ENCODE measurements around the gene CCHCR1.
A peak's percentile ranks its signal among the peaks of the same experiment; 100 is the strongest.
"Not testable (repeated sequence)": the region's sequence is repeated elsewhere in the genome, so short reads cannot be mapped to it uniquely, and the experiment has no call there.

CCHCR1 gene, protein sequence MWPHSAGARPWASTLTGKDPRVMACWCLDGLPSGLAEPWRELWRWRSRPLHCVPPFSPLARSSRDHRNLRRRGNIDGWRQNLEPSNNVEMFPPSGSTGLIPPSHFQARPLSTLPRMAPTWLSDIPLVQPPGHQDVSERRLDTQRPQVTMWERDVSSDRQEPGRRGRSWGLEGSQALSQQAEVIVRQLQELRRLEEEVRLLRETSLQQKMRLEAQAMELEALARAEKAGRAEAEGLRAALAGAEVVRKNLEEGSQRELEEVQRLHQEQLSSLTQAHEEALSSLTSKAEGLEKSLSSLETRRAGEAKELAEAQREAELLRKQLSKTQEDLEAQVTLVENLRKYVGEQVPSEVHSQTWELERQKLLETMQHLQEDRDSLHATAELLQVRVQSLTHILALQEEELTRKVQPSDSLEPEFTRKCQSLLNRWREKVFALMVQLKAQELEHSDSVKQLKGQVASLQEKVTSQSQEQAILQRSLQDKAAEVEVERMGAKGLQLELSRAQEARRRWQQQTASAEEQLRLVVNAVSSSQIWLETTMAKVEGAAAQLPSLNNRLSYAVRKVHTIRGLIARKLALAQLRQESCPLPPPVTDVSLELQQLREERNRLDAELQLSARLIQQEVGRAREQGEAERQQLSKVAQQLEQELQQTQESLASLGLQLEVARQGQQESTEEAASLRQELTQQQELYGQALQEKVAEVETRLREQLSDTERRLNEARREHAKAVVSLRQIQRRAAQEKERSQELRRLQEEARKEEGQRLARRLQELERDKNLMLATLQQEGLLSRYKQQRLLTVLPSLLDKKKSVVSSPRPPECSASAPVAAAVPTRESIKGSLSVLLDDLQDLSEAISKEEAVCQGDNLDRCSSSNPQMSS

DNA sequence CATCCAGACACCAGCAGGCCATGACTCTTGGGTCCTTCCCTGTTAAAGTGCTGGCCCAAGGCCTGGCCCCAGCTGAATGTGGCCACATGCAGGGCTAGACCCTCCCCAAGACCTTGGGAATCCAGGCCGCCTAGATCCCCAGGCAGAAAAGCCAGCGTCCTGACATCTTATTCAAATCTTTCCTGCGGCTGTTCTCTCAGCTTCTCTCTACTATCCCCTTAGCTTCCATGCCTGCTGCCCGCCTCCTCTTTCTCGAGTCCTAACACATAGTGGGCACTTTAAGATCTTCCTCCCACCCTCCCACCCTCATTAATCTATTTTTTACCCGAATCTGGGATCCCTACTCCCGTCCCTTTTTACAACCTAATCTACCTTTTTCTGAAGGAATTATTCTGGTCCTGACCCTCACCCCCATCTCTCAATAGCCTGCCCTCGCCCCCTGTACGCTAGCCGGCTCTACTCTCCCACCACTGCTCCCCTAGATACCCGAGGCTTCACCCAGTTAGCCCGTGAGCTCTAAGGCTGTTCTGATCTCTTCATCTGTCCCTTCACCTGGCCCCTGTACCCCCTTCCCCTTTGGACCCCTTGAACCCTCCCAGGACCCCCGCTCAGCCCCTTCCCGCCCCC, at the start of gene CCHCR1:
Gene CCHCR1, minus strand, starts transcription at position 290 of the 627 bp plus-strand sequence. Its CDS starts 202 bp downstream, at position 88.
- peak in 2 of 3 experiments; percentile 31 to 52 for DNase-seq

DNA sequence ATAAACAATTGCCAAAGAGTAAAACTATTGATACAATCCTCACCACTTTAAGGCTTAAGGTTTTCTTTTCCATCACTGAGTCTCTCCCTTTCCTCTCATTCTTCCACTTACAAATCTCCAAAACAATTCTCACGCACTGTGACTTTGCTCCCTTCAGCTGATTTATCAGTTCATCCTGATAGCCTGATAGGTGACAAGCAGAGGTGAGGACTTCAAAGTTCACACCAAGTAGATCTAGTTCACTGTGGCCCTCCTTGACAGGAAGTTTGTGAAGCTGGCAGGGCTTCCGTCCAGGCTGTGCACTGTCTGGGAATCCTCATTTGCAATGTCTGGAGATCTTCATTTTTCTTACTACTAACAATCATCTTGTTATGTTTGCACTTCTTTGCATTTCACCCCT, 48.0 kb upstream of the CCHCR1 start:
- no peak for DNase-seq

DNA sequence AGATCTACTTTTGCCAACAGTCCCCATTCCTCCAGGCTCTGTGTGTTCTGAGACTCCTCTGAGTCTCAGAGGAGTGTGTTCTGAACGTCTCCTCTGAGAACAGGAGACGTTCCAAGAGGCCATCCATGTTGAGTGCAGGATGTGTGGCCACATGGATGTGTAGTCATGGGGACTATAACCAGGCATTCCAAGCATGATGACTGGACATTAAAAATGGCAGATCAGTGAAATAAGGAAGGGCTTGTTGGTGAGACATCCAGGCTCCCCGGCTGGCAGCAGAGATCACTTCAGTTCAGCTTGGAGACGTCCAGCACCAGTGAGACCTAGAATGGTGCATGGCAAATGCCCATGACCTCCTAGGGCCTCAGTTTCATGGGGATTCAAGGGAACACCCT, 47.1 kb upstream of the CCHCR1 start:
- no peak for DNase-seq

DNA sequence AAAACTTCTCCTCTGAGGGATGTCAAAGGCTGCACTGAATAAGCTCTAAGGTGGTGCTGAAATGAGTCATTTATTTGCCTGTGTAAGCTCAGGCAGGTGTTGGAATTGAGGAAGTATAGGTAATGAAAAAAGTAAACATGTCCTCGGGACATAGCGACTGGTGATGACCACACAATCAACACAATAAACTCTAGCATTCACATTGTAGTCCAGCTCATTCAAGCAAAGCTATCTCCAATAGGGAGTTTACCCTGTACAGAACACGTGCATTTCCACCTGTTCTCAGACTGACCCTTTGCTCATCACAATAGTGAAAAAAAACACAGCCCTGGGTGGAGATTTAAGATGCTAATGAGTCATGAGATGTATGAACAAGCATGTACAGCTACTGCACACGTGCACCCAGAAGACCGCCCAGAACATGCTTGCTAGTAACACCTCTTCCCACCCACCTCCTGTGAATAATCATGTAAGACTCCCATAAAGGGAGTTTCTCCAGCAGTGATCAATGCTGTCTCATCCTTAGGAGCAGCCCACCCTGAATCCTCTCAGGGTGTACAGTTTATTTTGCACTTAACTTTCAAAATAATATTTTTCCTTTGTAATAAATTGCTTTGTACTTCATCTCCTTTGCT, 45.9 kb upstream of the CCHCR1 start:
- DNase-seq = peak; percentile 44 to 92 (median 70)

DNA sequence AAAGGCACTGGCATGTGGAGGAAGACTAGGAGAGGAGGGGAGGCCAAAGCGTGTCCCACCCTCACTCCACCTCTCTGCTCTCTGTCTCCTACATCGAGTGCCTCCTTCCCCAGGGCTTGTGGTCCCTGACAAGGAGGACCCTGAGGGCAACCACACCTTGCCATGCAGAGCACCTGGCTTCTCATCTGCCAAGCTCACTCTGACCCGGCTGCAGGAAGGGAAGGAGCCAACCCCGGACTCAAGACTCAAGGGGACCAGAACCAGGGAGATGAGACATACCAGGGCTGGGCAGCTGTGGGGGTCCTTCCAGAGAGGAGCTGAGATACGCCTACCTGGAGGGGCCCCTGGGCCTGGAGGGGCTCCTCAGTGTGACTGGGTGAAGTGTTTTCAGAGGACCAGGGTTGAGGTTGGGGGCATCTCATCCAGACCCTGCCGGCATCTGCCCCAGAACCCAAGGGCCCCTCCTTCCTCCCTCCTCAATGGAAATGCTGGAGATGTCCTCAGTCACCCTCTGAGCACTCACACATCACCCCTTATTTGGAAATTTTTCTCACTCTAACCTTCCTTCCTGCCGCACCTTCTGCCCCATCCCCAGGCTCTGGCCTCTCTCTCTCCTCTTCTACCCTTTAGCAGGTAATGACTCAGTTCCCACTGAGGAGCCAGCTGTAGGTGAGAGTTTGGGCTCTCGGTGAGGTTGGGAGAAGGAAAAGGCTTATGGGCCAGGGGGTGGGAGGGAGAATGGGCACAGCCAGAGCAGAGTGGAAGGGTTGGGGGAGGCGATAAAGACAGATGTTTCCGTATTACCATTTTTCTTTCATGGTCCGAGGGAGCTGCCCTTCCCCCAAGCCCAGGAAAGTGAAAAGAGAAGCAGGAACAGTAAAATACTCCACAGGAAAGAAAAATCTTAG, 44.9 kb upstream of the CCHCR1 start:
- DNase-seq = peak in 2 of 3 experiments; percentile 41 to 74

DNA sequence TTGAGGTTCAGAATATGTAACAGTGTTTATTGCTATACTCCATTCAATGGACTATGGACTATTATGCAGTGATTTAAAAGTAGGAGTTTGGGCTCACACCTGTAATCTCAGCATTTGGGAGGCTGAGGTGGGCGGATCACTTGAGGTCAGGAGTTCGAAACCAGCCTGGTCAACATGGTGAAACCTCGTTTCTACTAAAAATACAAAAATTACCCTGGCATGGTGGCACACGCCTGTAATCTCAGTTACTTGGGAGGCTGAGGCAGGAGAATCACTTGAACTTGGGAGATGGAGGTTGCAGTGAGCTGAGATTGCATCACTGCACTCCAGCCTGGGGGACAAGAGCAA, 41.5 kb upstream of the CCHCR1 start:
- not testable (repeated sequence) for DNase-seq

DNA sequence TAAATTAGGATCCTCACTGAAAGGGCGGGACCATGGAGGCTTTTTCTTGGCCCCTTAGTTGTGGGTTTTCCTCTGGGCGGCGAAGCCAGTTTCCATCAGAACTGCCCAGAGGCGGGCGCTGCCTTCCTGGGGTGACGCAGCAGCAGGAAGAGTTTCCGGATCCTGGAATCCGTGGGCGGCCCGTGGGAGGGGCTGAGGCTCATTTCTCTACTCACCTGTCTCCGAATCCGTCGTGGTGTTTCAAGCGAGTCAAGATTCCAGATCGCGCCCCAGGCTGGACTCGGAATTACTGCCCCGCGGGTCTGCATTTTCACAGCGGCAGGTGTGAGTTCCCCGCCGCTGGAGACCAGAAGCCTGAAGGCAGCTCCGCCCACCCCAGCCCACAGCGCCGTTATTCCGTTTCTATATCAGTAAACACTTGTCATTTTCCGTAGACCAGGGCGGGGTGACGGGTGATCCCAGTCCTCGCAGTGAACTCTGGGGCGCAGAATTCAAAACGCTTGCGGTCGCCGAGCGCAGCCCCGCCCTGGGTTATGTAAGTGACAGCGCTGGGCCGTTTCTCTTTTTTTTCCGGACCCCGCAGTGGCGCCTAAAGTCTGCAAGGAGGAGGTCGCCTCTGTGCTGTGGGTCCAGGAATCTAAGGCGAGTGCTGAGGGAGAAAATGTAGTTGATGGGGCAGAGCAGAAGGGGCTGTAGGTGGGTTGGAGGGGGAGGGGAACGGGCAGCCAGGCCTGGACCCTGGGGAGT, 40.1 kb upstream of the CCHCR1 start:
- DNase-seq = peak; percentile 86 to 92 (median 90)

DNA sequence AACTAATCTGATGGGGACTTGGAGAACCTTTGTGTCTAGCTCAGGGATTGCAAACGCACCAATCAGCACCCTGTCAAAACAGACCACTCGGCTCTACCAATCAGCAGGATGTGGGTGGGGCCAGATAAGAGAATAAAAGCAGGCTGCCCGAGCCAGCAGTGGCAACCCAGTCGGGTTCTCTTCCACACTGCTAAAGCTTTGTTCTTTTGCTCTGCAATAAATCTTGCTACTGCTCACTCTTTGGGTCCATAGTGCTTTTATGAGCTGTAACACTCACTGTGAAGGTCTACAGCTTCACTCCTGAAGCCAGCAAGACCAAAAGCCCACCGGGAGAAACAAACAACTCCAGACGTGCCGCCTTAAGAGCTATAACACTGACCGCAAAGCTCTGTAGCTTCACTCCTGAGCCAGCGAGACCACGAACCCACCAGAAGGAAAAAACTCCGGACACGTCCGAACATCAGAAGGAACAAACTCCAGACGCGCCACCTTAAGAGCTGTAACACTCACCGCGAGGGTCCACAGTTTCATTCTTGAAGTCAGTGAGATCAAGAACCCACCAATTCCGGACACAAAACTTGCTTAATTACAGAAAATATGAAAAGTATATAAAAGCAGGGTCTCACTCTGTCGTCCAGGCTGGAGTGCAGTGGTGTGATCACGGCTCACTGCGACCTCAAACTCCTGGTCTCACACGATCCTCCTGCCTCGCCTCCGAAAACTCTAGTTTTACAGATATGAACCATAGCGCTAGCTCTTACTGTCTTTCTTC, 38.8 kb upstream of the CCHCR1 start:
- not testable (repeated sequence) for DNase-seq

DNA sequence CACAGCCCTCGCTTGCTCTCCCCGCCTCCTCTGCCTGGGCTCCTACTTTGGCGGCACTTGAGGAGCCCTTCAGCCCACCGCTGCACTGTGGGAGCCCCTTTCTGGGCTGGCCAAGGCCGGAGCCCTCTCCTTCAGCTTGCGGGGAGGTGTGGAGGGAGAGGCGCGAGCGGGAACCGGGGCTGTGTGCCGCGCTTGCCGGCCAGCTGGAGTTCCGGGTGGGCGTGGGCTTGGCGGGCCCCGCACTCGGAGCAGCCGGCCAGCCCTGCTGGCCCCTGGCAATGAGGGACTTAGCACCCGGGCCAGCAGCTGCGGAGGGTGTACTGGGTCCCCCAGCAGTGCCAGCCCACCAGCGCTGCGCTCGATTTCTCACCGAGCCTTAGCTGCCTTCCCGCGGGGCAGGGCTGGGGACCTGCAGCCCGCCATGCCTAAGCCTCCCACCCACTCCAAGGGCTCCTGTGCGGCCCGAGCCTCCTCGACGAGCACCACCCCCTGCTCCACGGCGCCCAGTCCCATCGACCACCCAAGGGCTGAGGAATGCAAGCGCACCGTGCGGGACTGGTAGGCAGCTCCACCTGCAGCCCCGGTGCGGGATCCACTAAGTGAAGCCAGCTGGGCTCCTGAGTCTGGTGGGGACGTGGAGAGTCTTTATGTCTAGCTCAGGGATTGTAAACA, 37.8 kb upstream of the CCHCR1 start:
- DNase-seq = not testable (repeated sequence)

DNA sequence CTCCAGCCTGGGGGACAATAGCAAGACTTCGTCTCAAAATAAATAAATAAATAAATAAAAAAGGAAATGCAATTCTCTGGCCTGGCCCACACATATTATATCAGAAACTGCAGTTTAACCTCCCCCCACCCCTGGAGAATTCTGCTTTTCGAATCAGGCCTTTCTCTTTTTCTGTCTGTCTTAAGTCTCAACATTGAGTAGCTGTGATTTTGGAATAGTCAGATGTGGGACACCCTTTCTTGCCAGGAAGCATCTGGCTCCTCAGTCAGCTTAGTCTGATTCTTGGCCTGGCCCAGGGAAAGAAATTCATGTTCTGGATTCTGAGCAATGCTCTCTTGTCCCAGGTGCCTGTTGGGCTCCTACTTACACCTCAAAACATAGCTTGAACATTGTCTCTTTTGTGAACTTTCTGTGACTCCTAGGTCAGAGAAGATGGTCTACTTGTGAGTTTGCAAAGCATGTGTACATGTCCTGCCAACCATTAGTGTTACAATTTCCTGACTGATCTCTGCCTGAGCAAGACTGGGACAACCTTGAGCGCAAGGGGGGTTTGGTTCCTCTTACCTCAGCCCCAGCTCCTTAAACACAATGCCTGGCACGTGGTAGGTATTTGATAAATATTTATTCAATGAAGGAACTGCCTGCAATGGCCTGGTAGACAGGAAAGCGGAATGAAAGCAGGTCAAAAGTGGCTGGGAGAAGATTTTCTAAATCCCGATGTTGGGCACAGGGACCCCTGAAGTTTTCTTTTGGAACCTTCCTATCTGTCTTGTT, 36.6 kb upstream of the CCHCR1 start:
- DNase-seq = no peak

DNA sequence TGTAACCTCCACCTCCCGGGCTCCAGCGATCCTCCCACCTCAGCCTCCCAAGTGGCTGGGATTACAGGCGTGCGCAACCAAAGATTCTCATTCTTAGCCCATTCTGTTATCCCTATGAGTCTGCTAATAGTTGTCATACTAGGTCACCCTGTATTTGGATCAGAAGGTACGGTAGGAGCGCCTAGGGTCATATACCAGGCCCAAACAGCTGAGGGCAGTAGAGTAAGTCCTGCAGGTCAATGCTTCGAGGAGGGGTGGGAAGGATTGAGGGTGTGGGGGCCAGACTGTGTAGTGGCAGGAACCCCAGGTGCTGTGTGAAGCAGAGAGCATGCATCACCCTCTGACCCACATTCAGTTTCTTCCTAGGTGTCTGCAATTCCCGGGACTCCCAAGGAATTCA, 35.6 kb upstream of the CCHCR1 start:
- DNase-seq = no peak

DNA sequence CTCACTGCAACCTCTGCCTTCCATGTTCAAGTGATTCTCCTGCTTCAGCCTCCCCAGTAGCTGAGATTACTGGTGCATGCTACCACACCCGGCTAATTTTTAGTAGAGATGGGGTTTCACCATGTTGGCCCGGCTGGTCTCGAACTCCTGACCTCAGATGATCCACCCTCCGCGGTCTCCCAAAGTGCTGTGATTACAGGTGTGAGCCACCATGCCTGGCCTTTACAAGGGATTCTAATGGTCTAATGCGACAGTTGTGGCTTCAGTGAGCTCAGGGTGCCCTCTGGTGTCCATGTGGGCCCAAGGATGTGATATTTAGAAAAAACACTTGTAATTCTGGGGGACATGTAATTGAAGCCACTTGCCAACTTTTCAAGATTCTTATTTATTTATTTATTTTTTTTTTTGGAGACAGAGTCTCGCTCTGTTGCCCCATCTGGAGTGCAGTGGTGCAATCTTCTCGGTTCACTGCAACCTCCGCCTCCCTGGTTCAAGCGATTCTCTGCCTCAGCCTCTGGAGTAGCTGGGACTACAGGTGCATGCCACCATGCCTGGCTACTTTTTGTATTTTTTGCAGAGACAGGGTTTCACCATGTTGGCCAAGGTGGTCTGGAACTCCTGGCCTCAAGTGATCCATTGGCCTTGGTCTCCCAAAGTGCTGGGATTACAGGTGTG, 35.0 kb upstream of the CCHCR1 start:
- peak; percentile 30 to 71 (median 32) for DNase-seq

DNA sequence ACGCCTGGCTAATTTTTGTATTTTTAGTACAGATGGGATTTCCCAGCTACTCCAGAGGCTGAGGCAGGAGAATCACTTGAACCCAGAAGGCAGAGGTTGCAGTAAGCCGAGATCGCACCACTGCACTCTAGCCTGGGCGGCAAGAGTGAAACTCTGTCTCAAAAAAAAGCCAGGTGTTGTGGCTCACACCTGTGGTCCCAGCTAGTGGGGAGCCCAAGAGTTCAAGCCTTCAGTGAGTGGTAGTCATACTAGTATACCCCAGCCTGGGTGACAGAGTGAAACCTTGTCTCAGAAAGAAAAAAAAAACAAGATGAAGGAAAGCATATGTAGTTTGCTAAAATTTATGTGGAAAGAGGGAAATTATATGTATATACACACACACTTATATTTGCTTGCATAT, 32.9 kb upstream of the CCHCR1 start:
- DNase-seq = no peak

DNA sequence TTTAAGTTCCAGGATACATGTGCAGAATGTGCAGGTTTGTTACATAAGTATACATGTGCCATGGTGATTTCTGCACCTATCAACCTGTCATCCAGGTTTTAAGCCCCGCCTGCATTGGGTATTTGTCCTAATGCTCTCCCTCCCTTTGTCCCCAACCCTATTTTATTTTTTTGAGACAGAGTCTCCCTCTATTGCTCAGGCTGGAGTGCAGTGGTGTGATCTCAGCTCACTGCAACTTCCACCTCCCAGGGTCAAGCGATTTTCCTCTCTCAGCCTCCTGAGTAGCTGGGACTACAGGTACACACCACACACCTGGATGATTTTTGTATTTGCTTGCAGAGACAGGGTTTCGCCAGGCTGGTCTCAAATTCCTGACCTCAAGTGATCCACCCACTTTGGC, 31.6 kb upstream of the CCHCR1 start:
- DNase-seq = not testable (repeated sequence)

DNA sequence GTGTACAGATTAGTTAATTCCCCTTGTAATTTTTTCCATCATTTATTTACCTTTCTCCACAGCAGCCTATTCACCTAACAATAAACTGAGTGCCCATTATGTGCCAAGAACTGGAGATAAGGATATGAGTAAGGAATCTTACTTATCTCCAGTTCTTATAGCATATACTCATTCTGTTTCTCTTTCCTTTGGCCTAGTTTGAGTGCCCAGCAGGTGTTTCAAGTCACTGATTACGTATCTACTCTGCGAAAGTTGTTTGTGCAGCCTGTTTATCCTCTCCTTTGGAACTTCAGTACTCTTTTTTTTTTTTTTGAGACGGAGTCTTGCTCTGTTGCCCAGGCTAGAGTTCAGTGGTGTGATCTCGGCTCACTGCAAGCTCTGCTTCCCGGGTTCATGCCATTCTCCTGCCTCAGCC, 30.2 kb upstream of the CCHCR1 start:
- DNase-seq = no peak

DNA sequence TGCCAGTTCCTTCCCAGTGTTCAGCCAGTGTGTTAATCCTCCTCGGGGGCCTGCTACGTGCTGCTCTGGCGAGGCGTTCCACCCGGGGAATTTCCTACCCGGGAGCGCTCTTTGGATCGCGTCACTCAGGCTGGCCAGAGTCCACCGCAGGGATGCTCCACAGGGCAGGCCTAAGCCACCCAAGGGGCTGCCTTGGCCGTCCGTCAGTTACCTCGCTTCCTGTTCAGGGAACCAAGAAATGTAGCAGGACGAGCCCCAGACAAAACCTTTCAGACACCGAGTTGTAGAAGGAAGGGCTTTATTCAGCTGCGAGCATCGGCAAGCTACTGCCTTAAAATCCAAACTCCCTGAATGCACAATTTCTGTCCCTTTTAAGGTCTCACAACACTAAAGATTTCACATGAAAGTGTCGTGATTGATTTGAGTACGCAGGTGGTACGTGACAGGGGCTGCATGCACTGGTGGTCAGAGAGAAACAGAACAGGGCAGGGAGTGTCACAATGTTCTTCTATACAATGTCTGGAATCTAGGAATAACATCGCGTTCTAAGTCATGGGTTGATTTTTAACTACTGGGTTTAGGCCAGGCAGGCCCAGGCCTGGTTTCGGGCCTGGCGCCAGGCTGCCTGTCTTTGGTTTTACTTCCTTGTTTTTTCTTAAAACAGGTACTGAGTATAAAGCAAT, 28.6 kb upstream of the CCHCR1 start:
- DNase-seq = no peak

DNA sequence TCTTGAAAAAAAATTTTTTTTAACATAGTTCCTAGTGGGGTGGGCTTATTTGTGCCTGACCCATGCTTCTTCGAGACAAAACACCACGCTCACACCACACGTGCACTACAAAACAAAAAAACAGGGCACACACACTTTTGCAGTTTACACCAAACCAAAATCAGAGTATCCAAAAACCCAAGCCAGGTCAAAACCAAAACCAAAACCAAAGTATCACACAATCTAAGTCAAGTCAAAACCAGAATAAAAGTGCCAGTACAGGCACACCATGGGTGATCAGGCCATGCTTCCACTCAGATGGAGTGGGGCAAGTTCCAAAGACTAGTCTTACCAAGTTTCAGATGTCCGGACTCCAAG, 28.1 kb upstream of the CCHCR1 start:
- not testable (repeated sequence) for DNase-seq

DNA sequence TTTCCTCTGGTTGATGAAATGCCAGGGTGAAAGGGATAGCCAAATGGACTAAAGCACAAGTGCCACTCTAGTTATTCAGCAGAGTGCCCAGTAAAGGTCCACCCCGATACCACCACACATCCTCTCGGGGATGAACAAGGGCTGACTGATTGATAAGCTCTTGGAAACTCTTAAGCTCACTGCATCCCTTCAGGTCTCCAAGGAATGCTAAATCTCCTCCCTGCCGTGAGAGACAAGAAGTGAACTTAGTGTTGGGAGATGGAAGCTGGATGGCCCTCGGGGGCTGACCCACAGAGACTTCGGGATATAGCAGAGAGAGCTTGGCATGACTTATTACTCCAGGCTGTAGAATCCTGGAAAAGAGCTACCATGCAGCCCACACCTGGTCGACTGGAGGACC, 26.3 kb upstream of the CCHCR1 start:
- DNase-seq = not testable (repeated sequence)
